Gastroesophageal sphincter (tissue), 4 donors: Measurements from ENCODE around the gene SCN8A. TPM values are rescaled to one million over a fixed set of nuclear protein-coding genes. Genes with fewer than 3 reads are reported as not detected.

Source experiments
- ATAC-seq: fragments of 150-250 bp; one replicate; pipeline ENCODE4 v1.9.1; 2016; ENCODE audit warnings: mild to moderate bottlenecking, moderate library complexity
- H3K27ac ChIP-seq, 4 donors: fragments of 200-600 bp; sonication (generic) in 3 of 4; 1 replicate in 3 of 4; 2 replicates in 1 of 4; pipeline ENCODE4 v1.5.1; 2016 to 2019
- H3K27me3 ChIP-seq: fragments of 200-600 bp; sonication (generic); one replicate; pipeline ENCODE4 v1.5.1; 2019
- H3K36me3 ChIP-seq, 2 donors: fragments of 200-600 bp; sonication (generic); one replicate each; pipeline ENCODE4 v1.5.1; 2019; ENCODE audit warnings: control low read depth in 1 of 2
- H3K4me1 ChIP-seq, 3 donors: fragments of 200-600 bp; sonication (generic); 1 replicate in 2 of 3; 2 replicates in 1 of 3; pipeline ENCODE4 v1.5.1; 2016 to 2019; ENCODE audit warnings: control low read depth in 2 of 3
- H3K4me3 ChIP-seq, 2 donors: fragments of 200-600 bp; sonication (generic); one replicate each; pipeline ENCODE4 v1.5.1; 2019; ENCODE audit warnings: mild to moderate bottlenecking in 1 of 2, moderate library complexity in 1 of 2
- H3K9me3 ChIP-seq, 3 donors: fragments of 200-600 bp; sonication (generic); one replicate each; pipeline ENCODE4 v1.5.1; 2017 to 2019; ENCODE audit warnings: control low read depth in 2 of 3
- CTCF ChIP-seq, 4 experiments: fragments of 200-600 bp in 2 of 4; fragments of 450-650 bp in 2 of 4; sonication (generic) in 1 of 4; IDR thresholded peaks; one replicate each; pipeline ENCODE4 v1.5.1; 2017 to 2019; ENCODE audit warnings: antibody characterized with exemption in 4 of 4, mild to moderate bottlenecking in 2 of 4, moderate library complexity in 2 of 4
- EP300 ChIP-seq: sonication (generic); formaldehyde crosslinking; IDR thresholded peaks from one replicate; pipeline ENCODE4 v1.6.1; 2017; ENCODE audit warnings: antibody characterized with exemption, mild to moderate bottlenecking
- POLR2A ChIP-seq, 2 donors: fragments of 450-650 bp; IDR thresholded peaks; one replicate each; pipeline ENCODE4 v1.6.1; 2017; ENCODE audit warnings: antibody characterized with exemption in 2 of 2, mild to moderate bottlenecking in 2 of 2, moderate library complexity in 1 of 2
- POLR2AphosphoS5 ChIP-seq: sonication (generic); formaldehyde crosslinking; IDR thresholded peaks from one replicate; pipeline ENCODE4 v1.6.1; 2017; ENCODE audit warnings: antibody characterized with exemption
- WGBS, 2 donors: methylation state at CpG; one replicate each; pipeline ENCODE4 v1.1.5; 2018; ENCODE audit warnings: low coverage in 1 of 2; 5-methylcytosine and 5-hydroxymethylcytosine counted together
- total RNA-seq, 4 donors: library from RNA; depleted of rRNA; stranded (reverse); fragments of >200 nt; gene quantifications; one replicate each; pipeline ENCODE4 v1.1.0, GENCODE V29; 2016

SCN8A gene
- total RNA-seq, 4 donors from 2014 or later = 0.47 to 1.2 (median 0.60) TPM

- WGBS, 2 donors = 54 to 86% methylated on average over 1 to 2 of the region's 2 CpGs
- TF ChIP-seq POLR2A (IDR thresholded peaks at IDR 0.05) (no peak), CTCF (IDR thresholded peaks at IDR 0.05) (no peak), EP300 (no peak), POLR2AphosphoS5 (no peak)
Observed at GRCh38 chr12:51714666-51715065, 123.6 kb downstream of the SCN8A start.

GRCh38 chr12:51717326-51717925 is 126.4 kb downstream of the SCN8A start:
- peaks cover 9% of the 10 kb centered on the region for H3K27me3 ChIP-seq
- 78 to 88% methylated on average over 3 of the region's 3 CpGs for WGBS, 2 donors
- TF ChIP-seq CTCF (IDR thresholded peaks at IDR 0.05) (no peak), EP300 (no peak), POLR2AphosphoS5 (no peak), POLR2A (IDR thresholded peaks at IDR 0.05) (no peak)
- H3K27ac ChIP-seq = no peak overlapping the region
- H3K4me3 ChIP-seq = no peak overlapping the region
- no peak for ATAC-seq
- no peaks in the 10 kb centered on the region for H3K36me3 ChIP-seq
- H3K4me1 ChIP-seq = peaks cover 0 to 9% (median 0%) of the 10 kb centered on the region in 3 donors
- no peaks in the 10 kb centered on the region for H3K9me3 ChIP-seq

More at GRCh38 chr12:51714666-51715065, 123.6 kb downstream of the SCN8A start:
- Histone ChIP-seq H3K4me3 (no peak overlapping the region), H3K36me3 (no peaks in the 10 kb centered on the region), H3K27ac (no peak overlapping the region), H3K9me3 (no peaks in the 10 kb centered on the region), H3K27me3 (no peaks in the 10 kb centered on the region), H3K4me1 (no peaks in the 10 kb centered on the region)
- no peak for ATAC-seq

DNA sequence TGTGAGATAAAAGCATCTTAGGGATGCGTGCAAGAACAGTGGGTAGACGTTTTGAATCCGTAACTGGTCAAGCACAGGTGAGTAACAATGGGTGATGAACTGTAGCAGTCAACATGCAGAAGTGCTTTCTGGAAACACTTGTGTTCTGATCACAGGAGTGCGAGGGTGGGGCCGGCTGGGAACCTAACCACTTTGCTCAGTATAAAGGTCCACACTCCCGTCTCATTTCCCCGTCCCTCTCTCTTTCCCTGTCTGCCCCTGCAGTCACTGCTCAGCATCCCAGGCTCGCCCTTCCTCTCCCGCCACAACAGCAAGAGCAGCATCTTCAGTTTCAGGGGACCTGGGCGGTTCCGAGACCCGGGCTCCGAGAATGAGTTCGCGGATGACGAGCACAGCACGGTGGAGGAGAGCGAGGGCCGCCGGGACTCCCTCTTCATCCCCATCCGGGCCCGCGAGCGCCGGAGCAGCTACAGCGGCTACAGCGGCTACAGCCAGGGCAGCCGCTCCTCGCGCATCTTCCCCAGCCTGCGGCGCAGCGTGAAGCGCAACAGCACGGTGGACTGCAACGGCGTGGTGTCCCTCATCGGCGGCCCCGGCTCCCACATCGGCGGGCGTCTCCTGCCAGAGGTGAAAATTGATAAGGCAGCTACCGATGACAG is 130.4 kb downstream of the SCN8A start:
- Histone ChIP-seq H3K27me3 (peaks cover 22% of the 10 kb centered on the region), H3K4me1 (peaks cover 0 to 9% (median 0%) of the 10 kb centered on the region in 3 donors), H3K27ac (no peak overlapping the region), H3K9me3 (no peaks in the 10 kb centered on the region), H3K36me3 (no peaks in the 10 kb centered on the region), H3K4me3 (peak overlapping the region in 1 of 2 donors; percentile 30)
- ATAC-seq = peak; percentile 73
- no peak for TF ChIP-seq POLR2AphosphoS5
- TF ChIP-seq CTCF (IDR thresholded peaks at IDR 0.05) = peak in 2 of 4 experiments; percentile 14 to 26
- no peak for TF ChIP-seq POLR2A (IDR thresholded peaks at IDR 0.05)
- no peak for TF ChIP-seq EP300
- 10 to 31% methylated on average over 8 to 16 of the region's 44 CpGs for WGBS, 2 donors

DNA sequence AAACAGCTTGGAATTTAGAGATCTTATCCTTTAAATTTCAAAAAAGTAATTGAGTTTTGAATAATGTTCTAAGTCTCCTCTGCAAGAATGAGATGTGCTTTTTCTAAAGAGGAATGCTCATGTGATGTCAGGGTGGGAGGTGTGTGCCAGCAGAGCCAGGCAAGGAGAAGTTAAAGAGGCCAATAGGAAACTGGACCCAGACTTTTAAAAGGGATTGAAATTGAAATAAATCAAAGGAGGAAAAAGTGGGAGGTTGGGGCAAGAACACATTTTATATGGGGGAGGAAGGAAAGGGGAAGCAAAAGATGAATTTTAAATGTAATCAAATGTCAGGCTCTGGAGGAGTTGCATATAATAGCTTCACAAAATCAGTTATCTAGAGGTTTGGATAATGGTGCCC is 131.4 kb downstream of the SCN8A start:
- TF ChIP-seq EP300 (no peak), CTCF (IDR thresholded peaks at IDR 0.05) (no peak), POLR2A (IDR thresholded peaks at IDR 0.05) (no peak), POLR2AphosphoS5 (no peak)
- Histone ChIP-seq H3K36me3 (no peaks in the 10 kb centered on the region), H3K4me1 (peaks cover 0 to 9% (median 0%) of the 10 kb centered on the region in 3 donors), H3K4me3 (no peak overlapping the region), H3K27me3 (peaks cover 22% of the 10 kb centered on the region), H3K9me3 (no peaks in the 10 kb centered on the region), H3K27ac (no peak overlapping the region)
- no peak for ATAC-seq

DNA sequence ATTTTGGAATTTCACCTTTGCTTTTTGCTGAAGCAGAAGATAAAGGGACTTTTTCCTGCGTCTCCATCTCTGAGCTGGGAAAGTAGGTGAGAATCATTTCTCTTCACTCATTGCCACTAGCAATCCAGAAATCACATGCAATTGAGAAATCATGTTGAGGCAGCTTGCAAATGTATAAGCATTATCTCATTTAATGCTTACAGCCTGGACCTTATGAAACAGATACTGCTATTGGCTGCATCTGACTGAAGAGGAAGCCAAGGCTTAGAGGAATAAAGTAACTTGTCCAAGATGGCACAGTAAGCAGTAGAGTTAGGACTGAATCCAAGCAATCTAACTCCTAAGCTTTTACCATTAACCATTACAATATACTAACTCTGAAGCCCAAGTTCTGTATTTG is 135.1 kb downstream of the SCN8A start:
- Histone ChIP-seq H3K27me3 (peaks cover 22% of the 10 kb centered on the region), H3K36me3 (no peaks in the 10 kb centered on the region), H3K4me1 (peaks cover 0 to 8% (median 0%) of the 10 kb centered on the region in 3 donors), H3K27ac (no peak overlapping the region), H3K9me3 (no peaks in the 10 kb centered on the region), H3K4me3 (no peak overlapping the region)
- no peak for TF ChIP-seq CTCF (IDR thresholded peaks at IDR 0.05)
- no peak for TF ChIP-seq POLR2A (IDR thresholded peaks at IDR 0.05)
- TF ChIP-seq POLR2AphosphoS5 = no peak
- TF ChIP-seq EP300 = no peak
- no peak for ATAC-seq
- WGBS, 2 donors = 88 to 100% methylated on average over 1 of the region's 1 CpG
